Vagina (tissue), 2 donors: ENCODE data around the gene CLRN2.

Source experiments
- POLR2A ChIP-seq, 2 donors: fragments of 450-650 bp; IDR thresholded peaks; one replicate each; pipeline ENCODE4 v1.6.1; 2017; ENCODE audit warnings: antibody characterized with exemption in 2 of 2, mild to moderate bottlenecking in 2 of 2, moderate library complexity in 2 of 2
- TF ChIP-seq, protein P1 (sequence below), 3 experiments: fragments of 450-650 bp in 2 of 3; fragments of 200-600 bp in 1 of 3; sonication (generic) in 1 of 3; IDR thresholded peaks; one replicate each; pipeline ENCODE4 v1.5.1; 2017 to 2019; ENCODE audit warnings: antibody characterized with exemption in 3 of 3, mild to moderate bottlenecking in 2 of 3, moderate library complexity in 2 of 3

DNA sequence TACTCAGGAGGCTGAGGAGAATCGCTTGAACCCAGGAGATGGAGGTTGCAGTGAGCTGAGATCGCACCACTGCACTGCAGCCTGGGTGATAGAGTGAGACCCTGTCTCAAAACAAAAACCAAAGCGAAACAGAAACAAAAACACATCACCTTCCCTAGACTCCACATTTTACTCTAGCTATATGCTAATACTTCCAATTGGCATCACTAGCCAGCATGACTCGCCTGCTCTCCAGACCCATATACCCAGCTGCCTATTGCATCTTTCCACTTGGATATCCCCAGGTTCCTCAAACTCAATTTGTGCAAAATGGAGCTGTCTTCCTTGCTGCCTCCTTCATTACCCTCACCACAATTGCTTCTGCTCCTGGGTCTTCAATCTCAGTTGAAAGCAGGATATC, 39.6 kb downstream of the CLRN2 start:
- TF ChIP-seq POLR2A (IDR thresholded peaks at IDR 0.05): no peak
- TF ChIP-seq, protein P1, sequence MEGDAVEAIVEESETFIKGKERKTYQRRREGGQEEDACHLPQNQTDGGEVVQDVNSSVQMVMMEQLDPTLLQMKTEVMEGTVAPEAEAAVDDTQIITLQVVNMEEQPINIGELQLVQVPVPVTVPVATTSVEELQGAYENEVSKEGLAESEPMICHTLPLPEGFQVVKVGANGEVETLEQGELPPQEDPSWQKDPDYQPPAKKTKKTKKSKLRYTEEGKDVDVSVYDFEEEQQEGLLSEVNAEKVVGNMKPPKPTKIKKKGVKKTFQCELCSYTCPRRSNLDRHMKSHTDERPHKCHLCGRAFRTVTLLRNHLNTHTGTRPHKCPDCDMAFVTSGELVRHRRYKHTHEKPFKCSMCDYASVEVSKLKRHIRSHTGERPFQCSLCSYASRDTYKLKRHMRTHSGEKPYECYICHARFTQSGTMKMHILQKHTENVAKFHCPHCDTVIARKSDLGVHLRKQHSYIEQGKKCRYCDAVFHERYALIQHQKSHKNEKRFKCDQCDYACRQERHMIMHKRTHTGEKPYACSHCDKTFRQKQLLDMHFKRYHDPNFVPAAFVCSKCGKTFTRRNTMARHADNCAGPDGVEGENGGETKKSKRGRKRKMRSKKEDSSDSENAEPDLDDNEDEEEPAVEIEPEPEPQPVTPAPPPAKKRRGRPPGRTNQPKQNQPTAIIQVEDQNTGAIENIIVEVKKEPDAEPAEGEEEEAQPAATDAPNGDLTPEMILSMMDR (IDR thresholded peaks at IDR 0.05): no peak
